OCI-LY3 (cell line): ENCODE measurements around the gene GPSM3.

Source experiments
- H2AFZ ChIP-seq: fragments of 200-600, 300-600 bp; shearing (Covaris generic); 2 replicates; pipeline ENCODE4 v1.6.0; 2014; ENCODE audit warnings: antibody characterized with exemption, low read depth, low read length
- H3K27ac ChIP-seq: fragments of 200-600, 300-600 bp; sonication (generic); 2 replicates; pipeline ENCODE4 v1.5.1; 2014; ENCODE audit warnings: mild to moderate bottlenecking, low read length, moderate library complexity, mixed read lengths
- H3K27me3 ChIP-seq: fragments of 200-600, 300-600 bp; sonication (generic); 2 replicates; pipeline ENCODE4 v1.6.1; 2014; ENCODE audit warnings: low read depth, low read length, mixed read lengths
- H3K36me3 ChIP-seq: fragments of 200-600, 300-600 bp; sonication (generic); replicated peaks from 2 replicates; pipeline ENCODE3; 2014; ENCODE audit warnings: low read depth, low read length, mixed read lengths
- H3K4me1 ChIP-seq: fragments of 300-600, 200-600 bp; sonication (generic); 2 replicates; pipeline ENCODE4 v1.6.1; 2014; ENCODE audit warnings: low read length, mixed read lengths
- H3K4me2 ChIP-seq: fragments of 200-600, 300-600 bp; sonication (generic); 2 replicates; pipeline ENCODE4 v1.6.1; 2014; ENCODE audit warnings: low read length, mixed read lengths
- H3K4me3 ChIP-seq: fragments of 300-600, 200-600 bp; sonication (generic); 2 replicates; pipeline ENCODE4 v1.5.1; 2014; ENCODE audit warnings: antibody characterized with exemption, mild to moderate bottlenecking, low read length, moderate library complexity
- H3K79me2 ChIP-seq: fragments of 300-600, 200-600 bp; shearing (Covaris generic); 2 replicates; pipeline ENCODE4 v1.6.1; 2014; ENCODE audit warnings: mild to moderate bottlenecking, low read length, mixed read lengths
- H3K9ac ChIP-seq: fragments of 300-600, 200-600 bp; shearing (Covaris generic); 2 replicates; pipeline ENCODE4 v1.6.0; 2014; ENCODE audit warnings: mild to moderate bottlenecking, low read length, moderate library complexity
- H3K9me3 ChIP-seq: fragments of 200-600, 300-600 bp; shearing (Covaris generic); 2 replicates; pipeline ENCODE4 v1.6.1; 2014; ENCODE audit warnings: low read length, mixed read lengths; ENCODE audit not compliant: insufficient read depth
- H4K20me1 ChIP-seq: fragments of 200-600, 300-600 bp; sonication (generic); 2 replicates; pipeline ENCODE4 v1.6.1; 2016; ENCODE audit warnings: low read length, mixed read lengths; ENCODE audit not compliant: insufficient read depth
- CTCF ChIP-seq: fragments of 200-600, 300-600 bp; sonication (generic); IDR thresholded peaks from 2 replicates; pipeline ENCODE4 v1.5.1; 2014; ENCODE audit warnings: antibody characterized with exemption, low read length, low read depth
- EZH2phosphoT487 ChIP-seq: fragments of 200-600 bp; shearing (Covaris generic); IDR thresholded peaks from 2 replicates; pipeline ENCODE4 v1.6.1; 2018; ENCODE audit warnings: antibody characterized with exemption, mixed run types, low read depth

GPSM3 gene

GRCh38 chr6:32183483-32184083 is 8.9 kb downstream of the GPSM3 start:
- no peak overlapping the region for H3K9ac ChIP-seq
- no peaks in the 10 kb centered on the region for H4K20me1 ChIP-seq
- no peaks in the 10 kb centered on the region for H3K9me3 ChIP-seq
- H3K27me3 ChIP-seq = no peaks in the 10 kb centered on the region
- no peak overlapping the region for H2AFZ ChIP-seq
- H3K79me2 ChIP-seq = peaks cover 24% of the 10 kb centered on the region
- no peak overlapping the region for H3K4me2 ChIP-seq
- H3K27ac ChIP-seq = no peak overlapping the region
- TF ChIP-seq CTCF (no peak), EZH2phosphoT487 (no peak)
- H3K36me3 ChIP-seq = peaks cover 20% of the 10 kb centered on the region
- no peak overlapping the region for H3K4me3 ChIP-seq
- peaks cover 34% of the 10 kb centered on the region for H3K4me1 ChIP-seq

- Histone ChIP-seq H3K27ac (no peak overlapping the region), H3K4me1 (peaks cover 29% of the 10 kb centered on the region), H3K27me3 (no peaks in the 10 kb centered on the region), H3K9ac (no peak overlapping the region), H3K9me3 (no peaks in the 10 kb centered on the region), H3K36me3 (peaks cover 20% of the 10 kb centered on the region), H3K4me2 (no peak overlapping the region), H4K20me1 (no peaks in the 10 kb centered on the region), H2AFZ (no peak overlapping the region), H3K79me2 (peaks cover 19% of the 10 kb centered on the region; the same call in 1 of the 2 replicates), H3K4me3 (no peak overlapping the region)
- no peak for TF ChIP-seq CTCF
- no peak for TF ChIP-seq EZH2phosphoT487
Observed at GRCh38 chr6:32183030-32183429, 9.4 kb downstream of the GPSM3 start.

- Histone ChIP-seq H4K20me1 (no peaks in the 10 kb centered on the region), H2AFZ (no peak overlapping the region), H3K27me3 (no peaks in the 10 kb centered on the region), H3K27ac (no peak overlapping the region), H3K4me3 (no peak overlapping the region), H3K9ac (no peak overlapping the region), H3K79me2 (peaks cover 14% of the 10 kb centered on the region; the same call in 1 of the 2 replicates), H3K36me3 (peaks cover 16% of the 10 kb centered on the region), H3K4me2 (no peak overlapping the region), H3K9me3 (no peaks in the 10 kb centered on the region), H3K4me1 (peaks cover 24% of the 10 kb centered on the region)
- no peak for TF ChIP-seq EZH2phosphoT487
- TF ChIP-seq CTCF = no peak
Observed at GRCh38 chr6:32182555-32182981, 9.9 kb downstream of the GPSM3 start.

- Histone ChIP-seq H3K9ac (no peak overlapping the region), H3K4me2 (no peak overlapping the region), H3K4me1 (peaks cover 20% of the 10 kb centered on the region), H3K4me3 (no peak overlapping the region), H3K9me3 (no peaks in the 10 kb centered on the region), H3K79me2 (peaks cover 12% of the 10 kb centered on the region; the same call in 1 of the 2 replicates), H4K20me1 (no peaks in the 10 kb centered on the region), H3K27me3 (no peaks in the 10 kb centered on the region), H3K36me3 (peaks cover 15% of the 10 kb centered on the region), H2AFZ (no peak overlapping the region), H3K27ac (no peak overlapping the region)
- TF ChIP-seq CTCF (no peak), EZH2phosphoT487 (no peak)
Observed at GRCh38 chr6:32181915-32182529, 10.4 kb downstream of the GPSM3 start.
